GM12878 (cell line): ENCODE measurements around the gene AOAH. TPM values are rescaled to one million over a fixed set of nuclear protein-coding genes. Genes with fewer than 3 reads are reported as not detected.

ENCODE experiments used
- ATAC-seq: fragments of 200-7000 bp; cut with Tn5 transposase; 3 replicates; pipeline ENCODE4 v1.9.1; 2020; ENCODE audit warnings: mild to moderate bottlenecking, moderate library complexity
- BruUV-seq: library from RNA; stranded (reverse); fragments of 400-500 nt; replicated peaks from 2 replicates; lab custom pipeline; 2021; lab: Mats Ljungman, UMichigan
- CTCF ChIA-PET: fragments of 300-600 bp; sonication (Branson Sonifier 250); formaldehyde crosslinking; extraction: SDS; loops from one replicate; lab custom pipeline; 2021; ENCODE audit warnings: inconsistent platforms; lab: Yijun Ruan, JAX
- POLR2A ChIA-PET: fragments of 350-600 bp; formaldehyde crosslinking; extraction: SDS; loops from one replicate; lab custom pipeline; 2021; ENCODE audit warnings: inconsistent platforms; lab: Charles Lee
- RAD21 ChIA-PET: fragments of 300-600 bp; sonication (Branson Sonifier 250); formaldehyde crosslinking; loops from one replicate; lab custom pipeline; 2023; ENCODE audit warnings: antibody characterized with exemption; ENCODE audit not compliant: unreplicated experiment; lab: Charles Lee
- SMC1A ChIA-PET: fragments of 300-600 bp; sonication (Branson Sonifier 250); formaldehyde crosslinking; loops from one replicate; lab custom pipeline; 2023; ENCODE audit not compliant: unreplicated experiment, uncharacterized antibody; lab: Charles Lee
- DNase-seq: peaks from one replicate; pipeline ENCODE4 v3.0.0-alpha.2; 2011; ENCODE audit warnings: low read depth, low spot score
- FAIRE-seq: peaks from 3 replicates; lab custom pipeline; 2011; peaks lifted over from hg19 to GRCh38; lab: Jason Lieb, UNC
- H2AFZ ChIP-seq: 2 replicates; pipeline ENCODE4 v1.6.0; 2011; ENCODE audit warnings: low read depth, low read length, control low read depth; ENCODE audit not compliant: control insufficient read depth
- H3K27ac ChIP-seq: 2 replicates; pipeline ENCODE4 v1.5.1; 2011; ENCODE audit warnings: control low read depth; ENCODE audit not compliant: control insufficient read depth, insufficient read depth
- H3K27me3 ChIP-seq, 2 experiments: replicated peaks in 1 of 2; 2 replicates each; pipeline versions ENCODE4 v1.6.0 to v1.6.1; 2011; ENCODE audit warnings: low read length in 1 of 2; ENCODE audit not compliant: control insufficient read depth in 2 of 2, insufficient read depth in 2 of 2
- H3K36me3 ChIP-seq, 2 experiments: 2 replicates each; pipeline ENCODE4 v1.5.1; 2011; ENCODE audit warnings: low read length in 1 of 2; ENCODE audit not compliant: control insufficient read depth in 2 of 2, insufficient read depth in 2 of 2
- H3K4me1 ChIP-seq: 2 replicates; pipeline ENCODE4 v1.6.1; 2011; ENCODE audit warnings: mild to moderate bottlenecking, low read length, moderate library complexity, mixed read lengths; ENCODE audit not compliant: control insufficient read depth, insufficient read depth
- H3K4me2 ChIP-seq: 2 replicates; pipeline ENCODE4 v1.6.0; 2011; ENCODE audit warnings: control low read depth; ENCODE audit not compliant: control insufficient read depth, insufficient read depth
- H3K4me3 ChIP-seq: fragments of 200-600 bp; sonication (generic); 2 replicates; pipeline ENCODE4 v1.5.1; 2016
- H3K79me2 ChIP-seq: 2 replicates; pipeline ENCODE4 v1.6.0; 2011; ENCODE audit warnings: low read length; ENCODE audit not compliant: control insufficient read depth, insufficient read depth
- H3K9ac ChIP-seq: 2 replicates; pipeline ENCODE4 v1.8.0; 2011; ENCODE audit warnings: low read length, control low read depth, mixed read lengths; ENCODE audit not compliant: control insufficient read depth, insufficient read depth
- H3K9me3 ChIP-seq: replicated peaks from 3 replicates; pipeline ENCODE4 v1.5.1; 2011; ENCODE audit warnings: mild to moderate bottlenecking, low read length; ENCODE audit not compliant: control insufficient read depth, insufficient read depth
- H4K20me1 ChIP-seq: 2 replicates; pipeline ENCODE4 v1.6.0; 2011; ENCODE audit not compliant: control insufficient read depth, insufficient read depth
- ATF3 ChIP-seq: IDR thresholded peaks from 2 replicates; pipeline ENCODE4 v1.6.1; 2011; ENCODE audit warnings: low read depth, mild to moderate bottlenecking, low read length, moderate library complexity, borderline replicate concordance; ENCODE audit errors: extremely low read depth
- HDAC2 ChIP-seq: fragments of 200-600 bp; sonication (generic); IDR thresholded peaks from 2 replicates; pipeline ENCODE4 v1.6.1; 2017
- KDM1A ChIP-seq: fragments of 200-600 bp; sonication (generic); IDR thresholded peaks from 2 replicates; pipeline ENCODE4 v1.6.1; 2016; ENCODE audit warnings: borderline replicate concordance
- USF1 ChIP-seq: IDR thresholded peaks from 2 replicates; pipeline ENCODE4 v1.6.1; 2011; ENCODE audit warnings: borderline replicate concordance, low read depth, mild to moderate bottlenecking, moderate library complexity, mixed read lengths, low read length; ENCODE audit not compliant: insufficient read depth; ENCODE audit errors: extremely low read length
- ZNF207 ChIP-seq: fragments of 450-650 bp; IDR thresholded peaks from 2 replicates; pipeline ENCODE4 v1.6.1; 2014; ENCODE audit warnings: antibody characterized with exemption, mild to moderate bottlenecking, borderline replicate concordance
- in situ Hi-C: fragments of 300-500 bp; cut with MboI; formaldehyde crosslinking; loops from 9 replicates; pipeline ENCODE4 v1.14.3; 2018; ENCODE audit warnings: mixed read lengths
- intact Hi-C: fragments of 100-400 bp; cut with micrococcal nuclease; formaldehyde crosslinking; loops from one replicate; pipeline ENCODE4 v1.14.2; 2022; ENCODE audit not compliant: unreplicated experiment
- polyA plus RNA-seq, 11 experiments: library from polyadenylated mRNA; depleted of rRNA in 4 of 11; unstranded in 6 of 11; stranded (reverse) in 5 of 11; fragments of >200 nt; fragmentation: Nextera tagmentation in 4 of 11; fragmentation: Illumina TruSeq in 1 of 11; extraction: Ambion mirVana in 4 of 11; extraction: Trizol in 1 of 11; gene quantifications; 1 replicate in 1 of 11; 2 replicates in 10 of 11; pipeline versions ENCODE4 v1.2.1 to v1.2.3, GENCODE V29; 2011 to 2016; ENCODE audit warnings: inconsistent platforms in 2 of 11, missing spikeins in 2 of 11, low read depth in 1 of 11
- total RNA-seq, 4 experiments: library from RNA; depleted of rRNA in 3 of 4; stranded (reverse); fragments of >200 nt in 3 of 4; fragmentation: Illumina TruSeq in 1 of 4; extraction: Trizol in 1 of 4; gene quantifications; 2 replicates each; pipeline versions ENCODE4 v1.2.1 to v1.2.3, GENCODE V29; 2013 to 2021

The AOAH gene
- total and polyA plus RNA-seq, 10 of the 15 experiments (the other 5 are each of a cell fraction or from before 2014, with no cell fraction given), result 0.32 to 2.8 (median 1.4) TPM

DNA sequence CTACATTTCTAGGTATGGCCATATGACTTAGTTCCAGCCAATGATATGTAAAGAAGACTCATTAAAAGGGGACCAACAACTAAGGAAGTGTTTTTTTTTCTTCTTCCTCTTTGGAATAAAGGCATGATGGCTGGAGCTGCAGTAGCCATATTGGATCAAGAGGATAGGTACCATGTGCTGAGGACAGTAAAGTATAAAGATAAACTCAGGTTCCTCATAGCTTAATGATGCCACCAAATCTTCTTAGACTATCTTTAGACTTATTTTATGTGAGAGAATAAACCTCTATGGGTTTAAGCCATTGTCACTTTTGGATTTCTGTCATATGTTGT is 249.3 kb downstream of the AOAH start:
- no TSS peak for BruUV-seq
- intact Hi-C loops, result no loop called here
- no peaks in the 10 kb centered on the region for H3K79me2 ChIP-seq
- H3K27ac ChIP-seq, result no peak overlapping the region
- H3K9me3 ChIP-seq, result no peaks in the 10 kb centered on the region
- no peak for FAIRE-seq
- POLR2A ChIA-PET, result no interaction called here
- SMC1A ChIA-PET, result interaction anchor here (0.6 to 1.3 kb wide), 3 partner anchors 13 to 736 kb away, joined by 3 to 4 read pairs (median 3); no protein-coding TSS in a partner anchor
- H4K20me1 ChIP-seq, result no peaks in the 10 kb centered on the region
- no peak for DNase-seq
- H3K4me2 ChIP-seq, result no peak overlapping the region
- no peak overlapping the region for H2AFZ ChIP-seq
- CTCF ChIA-PET, result interaction anchor here (1.1 to 6.1 kb wide), 6 partner anchors 33 to 726 kb away, joined by 4 to 29 read pairs (median 10); no protein-coding TSS in a partner anchor
- no peak for ATAC-seq
- no peak for TF ChIP-seq KDM1A
- no peak for TF ChIP-seq ATF3
- TF ChIP-seq HDAC2, result no peak
- TF ChIP-seq ZNF207, result no peak
- no peak for TF ChIP-seq USF1
- TF ChIP-seq, all 136 proteins: peak for 0
- in situ Hi-C loops, result no loop called here
- Histone ChIP-seq H3K36me3 (no peaks in the 10 kb centered on the region), H3K4me1 (no peaks in the 10 kb centered on the region), H3K9ac (no peak overlapping the region), H3K4me3 (no peak overlapping the region), H3K27me3 (no peaks in the 10 kb centered on the region; a peak in 1 of 4 replicates)
- RAD21 ChIA-PET, result interaction anchor here (0.6 to 0.7 kb wide), 2 partner anchors 166 to 196 kb away, joined by 3 to 4 read pairs; no protein-coding TSS in a partner anchor
